ENCODE data around the gene GALM. TPM values are rescaled to one million over a fixed set of nuclear protein-coding genes. Genes with fewer than 3 reads are reported as not detected.

Gene GALM
- total RNA-seq, 6 experiments from 2014 or later, result 6.5 to 10.1 (median 9.1) TPM

DNA sequence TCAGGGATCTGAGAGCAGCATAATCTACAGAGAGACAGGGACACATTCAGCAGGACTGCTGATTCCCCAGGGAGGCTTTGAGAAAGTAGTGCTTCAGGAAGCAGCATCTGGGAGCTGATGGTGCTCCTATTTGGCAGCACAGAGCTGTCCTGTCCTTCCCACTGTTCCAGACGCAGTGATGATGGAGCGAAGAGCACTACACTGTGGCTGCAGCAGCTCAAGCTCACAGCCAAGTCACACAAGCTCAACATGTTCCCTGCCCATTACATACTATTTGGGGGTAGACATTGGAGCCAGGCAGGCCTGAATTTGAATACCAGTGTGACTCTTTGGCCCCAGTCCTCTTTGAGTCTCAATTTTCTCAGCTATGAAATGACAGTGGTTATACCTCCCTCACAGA, 15.2 kb upstream of the GALM start:
- no peak for DNase-seq
- Mint-ChIP-seq H3K27ac (no peak overlapping the region), H3K27me3 (ENCODE audit: insufficient read depth) (peaks cover 16% of the 10 kb centered on the region), H3K4me1 (ENCODE audit: low read depth) (0 out of 2 replicates have a peak, but pooled peaks cover 7% of the 10 kb centered on the region), H3K4me3 (no peak overlapping the region), H3K9me3 (no peaks in the 10 kb centered on the region), H3K36me3 (ENCODE audit: low read depth) (no peaks in the 10 kb centered on the region)
- TF ChIP-seq, protein P1, sequence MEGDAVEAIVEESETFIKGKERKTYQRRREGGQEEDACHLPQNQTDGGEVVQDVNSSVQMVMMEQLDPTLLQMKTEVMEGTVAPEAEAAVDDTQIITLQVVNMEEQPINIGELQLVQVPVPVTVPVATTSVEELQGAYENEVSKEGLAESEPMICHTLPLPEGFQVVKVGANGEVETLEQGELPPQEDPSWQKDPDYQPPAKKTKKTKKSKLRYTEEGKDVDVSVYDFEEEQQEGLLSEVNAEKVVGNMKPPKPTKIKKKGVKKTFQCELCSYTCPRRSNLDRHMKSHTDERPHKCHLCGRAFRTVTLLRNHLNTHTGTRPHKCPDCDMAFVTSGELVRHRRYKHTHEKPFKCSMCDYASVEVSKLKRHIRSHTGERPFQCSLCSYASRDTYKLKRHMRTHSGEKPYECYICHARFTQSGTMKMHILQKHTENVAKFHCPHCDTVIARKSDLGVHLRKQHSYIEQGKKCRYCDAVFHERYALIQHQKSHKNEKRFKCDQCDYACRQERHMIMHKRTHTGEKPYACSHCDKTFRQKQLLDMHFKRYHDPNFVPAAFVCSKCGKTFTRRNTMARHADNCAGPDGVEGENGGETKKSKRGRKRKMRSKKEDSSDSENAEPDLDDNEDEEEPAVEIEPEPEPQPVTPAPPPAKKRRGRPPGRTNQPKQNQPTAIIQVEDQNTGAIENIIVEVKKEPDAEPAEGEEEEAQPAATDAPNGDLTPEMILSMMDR (IDR thresholded peaks at IDR 0.05), result no peak

DNA sequence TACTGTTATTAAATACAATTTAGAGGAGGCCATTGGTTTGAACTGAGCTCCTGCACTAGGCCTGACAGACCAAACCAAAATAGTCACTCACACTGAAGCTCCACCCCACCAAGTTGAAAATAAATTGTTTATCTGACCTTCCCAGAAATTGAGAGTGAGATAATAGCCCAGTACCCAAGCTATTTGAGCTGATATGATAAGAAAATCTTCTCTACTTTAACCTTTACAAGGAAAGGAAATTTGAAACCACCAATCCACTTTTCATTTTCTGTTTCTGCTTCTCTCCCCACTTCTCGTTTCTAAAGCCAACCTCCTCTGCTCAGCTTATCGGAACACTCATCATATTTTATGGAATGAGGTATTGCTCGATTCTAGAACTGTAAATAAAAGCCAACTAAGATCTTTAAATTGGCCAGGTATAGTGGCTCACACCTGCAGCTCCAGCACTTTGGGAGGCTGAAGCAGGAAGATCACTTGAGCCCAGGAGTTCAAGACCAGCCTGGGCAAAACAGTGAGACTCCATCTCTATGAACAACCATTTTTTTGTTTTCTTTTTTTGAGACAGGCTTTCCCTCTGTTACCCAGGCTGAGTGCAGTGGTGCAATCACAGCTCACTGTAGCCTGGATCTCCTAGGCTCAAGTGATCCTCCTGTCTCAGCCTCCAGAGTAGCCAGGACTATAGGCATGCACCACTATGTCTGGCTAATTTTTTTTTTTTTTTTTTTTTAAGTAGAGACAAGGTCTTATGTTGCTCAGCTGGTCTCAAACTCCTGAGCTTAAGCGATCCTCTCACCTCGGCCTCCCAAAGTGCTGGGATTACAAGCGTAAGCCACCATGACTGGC, 13.3 kb upstream of the GALM start:
- Mint-ChIP-seq H3K4me1 (ENCODE audit: low read depth) (0 out of 2 replicates have a peak, but pooled peaks cover 7% of the 10 kb centered on the region), H3K36me3 (ENCODE audit: low read depth) (no peaks in the 10 kb centered on the region), H3K9me3 (no peaks in the 10 kb centered on the region), H3K27ac (no peak overlapping the region), H3K27me3 (ENCODE audit: insufficient read depth) (peaks cover 19% of the 10 kb centered on the region), H3K4me3 (no peak overlapping the region)
- TF ChIP-seq, protein P1 (IDR thresholded peaks at IDR 0.05), result no peak
- no peak for DNase-seq

DNA sequence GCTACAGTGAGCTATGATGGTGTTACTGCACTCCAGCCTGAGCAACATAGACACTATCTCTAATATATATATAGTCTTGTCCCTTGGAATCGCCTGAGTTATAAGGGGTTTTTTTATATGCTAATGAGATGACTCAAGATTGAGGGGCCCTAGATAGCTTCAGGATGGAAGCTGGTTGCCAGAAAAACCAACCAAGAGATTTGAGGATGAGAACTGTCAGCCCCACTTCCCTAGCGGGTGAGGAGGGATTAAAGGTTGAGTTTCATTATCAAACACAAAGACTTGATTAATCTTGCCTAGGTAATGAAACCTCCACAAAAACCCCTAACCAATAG, 12.6 kb upstream of the GALM start:
- no peak overlapping the region for H3K4me3 Mint-ChIP-seq
- TF ChIP-seq, protein P1 (IDR thresholded peaks at IDR 0.05), result no peak
- no peaks in the 10 kb centered on the region for H3K9me3 Mint-ChIP-seq
- DNase-seq, result no peak
- no peaks in the 10 kb centered on the region for H3K36me3 Mint-ChIP-seq (ENCODE audit: low read depth)
- no peaks in the 10 kb centered on the region for H3K4me1 Mint-ChIP-seq (ENCODE audit: low read depth)
- H3K27me3 Mint-ChIP-seq (ENCODE audit: insufficient read depth), result peaks cover 14% of the 10 kb centered on the region
- H3K27ac Mint-ChIP-seq, result no peak overlapping the region

DNA sequence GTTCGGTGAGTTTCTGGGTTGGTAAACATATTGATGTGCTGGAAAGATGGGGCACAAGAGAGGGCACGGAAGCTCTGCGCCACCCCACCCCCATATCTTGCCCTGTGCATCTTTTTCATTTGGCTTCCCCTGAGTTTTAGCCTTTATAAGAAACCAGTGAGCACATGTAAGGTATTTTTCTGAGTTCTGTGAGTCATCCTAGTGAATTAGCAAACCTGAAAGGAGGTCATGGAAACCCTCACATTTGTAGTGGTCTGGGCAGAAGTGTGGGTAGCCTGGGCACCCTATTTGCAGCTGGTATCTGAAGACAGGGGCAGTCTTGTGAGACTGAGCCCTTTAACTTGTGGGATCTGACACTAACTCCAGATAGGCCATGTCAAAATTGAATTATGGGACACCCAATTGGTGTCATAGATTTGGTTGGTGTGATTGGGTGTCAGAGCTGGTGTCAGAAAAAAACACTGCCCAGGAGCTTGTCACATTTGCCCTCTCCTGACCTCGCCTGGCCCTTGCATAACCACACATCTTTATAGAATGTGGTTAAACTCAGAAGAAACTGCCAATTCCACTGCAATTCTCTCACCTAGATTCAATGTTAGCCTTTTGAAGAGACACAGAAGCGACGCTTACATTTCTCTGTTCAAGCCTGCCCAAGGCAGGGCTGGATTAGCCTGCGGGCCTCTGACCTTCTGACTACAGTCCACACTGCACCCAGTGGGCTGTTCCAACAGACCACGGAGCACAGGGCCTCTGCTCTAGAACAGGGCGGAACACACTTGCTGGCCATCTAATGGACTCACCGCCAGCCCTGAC, 12.0 kb upstream of the GALM start:
- Mint-ChIP-seq H3K4me3 (no peak overlapping the region), H3K27ac (no peak overlapping the region), H3K27me3 (ENCODE audit: insufficient read depth) (peaks cover 11% of the 10 kb centered on the region), H3K4me1 (ENCODE audit: low read depth) (no peaks in the 10 kb centered on the region), H3K36me3 (ENCODE audit: low read depth) (no peaks in the 10 kb centered on the region), H3K9me3 (no peaks in the 10 kb centered on the region)
- no peak for DNase-seq
- TF ChIP-seq, protein P1 (IDR thresholded peaks at IDR 0.05), result no peak

DNA sequence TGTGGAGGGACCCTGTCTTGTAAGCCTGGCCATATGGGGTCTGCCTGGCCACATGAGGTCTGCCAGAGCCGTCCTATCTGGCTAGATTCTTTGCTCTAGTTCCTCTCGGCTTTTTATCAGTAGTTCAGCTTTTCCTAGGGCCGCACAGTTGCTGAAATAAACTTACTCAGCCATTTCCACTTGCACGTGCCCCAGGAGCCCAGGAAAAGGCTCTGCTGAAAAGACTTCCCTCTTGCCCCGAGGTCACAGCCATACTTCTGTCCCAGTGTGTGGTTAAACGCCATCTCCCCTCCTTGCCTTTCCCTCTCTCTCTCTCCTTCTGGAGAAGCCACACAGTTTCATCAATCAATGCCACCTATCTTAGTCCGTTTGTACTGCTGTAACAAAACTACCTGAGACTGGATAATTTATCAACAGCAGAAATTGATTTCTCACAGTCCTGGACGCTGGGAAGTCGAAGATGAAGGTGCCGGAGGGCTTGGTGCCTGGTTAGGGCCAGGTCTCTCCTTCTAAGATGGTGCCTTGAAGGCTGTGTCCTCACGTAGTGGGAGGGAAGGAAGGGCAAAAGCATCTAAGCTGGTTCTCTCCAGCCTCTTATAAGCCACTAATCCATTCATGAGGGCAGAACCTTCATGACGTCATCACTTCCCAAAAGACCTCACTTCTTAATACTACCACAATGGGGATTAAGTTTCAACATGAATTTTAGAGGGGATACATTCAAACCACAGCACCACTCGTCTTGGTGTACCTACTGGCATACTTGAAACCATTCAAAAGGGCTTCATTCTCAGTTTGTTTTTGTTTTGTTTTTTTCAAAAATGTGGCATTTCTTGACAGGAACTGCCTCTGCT, 11.2 kb upstream of the GALM start:
- DNase-seq, result no peak
- Mint-ChIP-seq H3K4me3 (no peak overlapping the region), H3K27me3 (ENCODE audit: insufficient read depth) (peaks cover 4% of the 10 kb centered on the region), H3K36me3 (ENCODE audit: low read depth) (no peaks in the 10 kb centered on the region), H3K9me3 (no peaks in the 10 kb centered on the region), H3K4me1 (ENCODE audit: low read depth) (no peaks in the 10 kb centered on the region), H3K27ac (no peak overlapping the region)
- TF ChIP-seq, protein P1 (IDR thresholded peaks at IDR 0.05), result no peak

All from HFFc6 (cell line).